PC-9 (cell line): ENCODE results near the gene PRRG3. TPM values are rescaled to one million over a fixed set of nuclear protein-coding genes. Genes with fewer than 3 reads are reported as not detected.

Source experiments
- BruUV-seq: library from RNA; stranded (reverse); fragments of 400-500 nt; replicated peaks from 2 replicates; lab custom pipeline; 2021; lab: Mats Ljungman, UMichigan
- CTCF ChIA-PET: fragments of 300-600 bp; sonication (Branson Sonifier 250); formaldehyde crosslinking; loops from one replicate; lab custom pipeline; 2022; ENCODE audit warnings: antibody characterized with exemption; lab: Charles Lee
- POLR2A ChIA-PET: fragments of 300-600 bp; sonication (Branson Sonifier 250); formaldehyde crosslinking; loops from one replicate; lab custom pipeline; 2022; ENCODE audit warnings: antibody characterized with exemption; ENCODE audit not compliant: unreplicated experiment; lab: Charles Lee
- DNase-seq, 2 experiments: peaks; one replicate each; pipeline versions ENCODE4 v3.0.0 to v3.0.0-alpha.2; 2015 to 2022; ENCODE audit warnings: mixed read lengths in 1 of 2
- H2AFZ ChIP-seq: fragments of 200-600 bp; sonication (generic); 2 replicates; pipeline ENCODE4 v1.8.1; 2017; ENCODE audit warnings: antibody characterized with exemption
- H3F3A ChIP-seq: fragments of 200-600 bp; sonication (generic); 2 replicates; pipeline ENCODE4 v1.8.1; 2017; ENCODE audit warnings: antibody characterized with exemption, mild to moderate bottlenecking, low read depth; ENCODE audit not compliant: insufficient read depth
- H3K27ac ChIP-seq: fragments of 200-600 bp; sonication (generic); 2 replicates; pipeline ENCODE4 v1.6.1; 2016; ENCODE audit warnings: mixed run types
- H3K27me3 ChIP-seq: fragments of 200-600 bp; sonication (generic); 2 replicates; pipeline ENCODE4 v1.6.1; 2016; ENCODE audit warnings: low read depth, mixed run types; ENCODE audit not compliant: insufficient read depth
- H3K36me3 ChIP-seq: fragments of 200-600 bp; sonication (generic); 2 replicates; pipeline ENCODE4 v1.6.1; 2016; ENCODE audit warnings: low read depth, mixed run types
- H3K4me1 ChIP-seq: fragments of 200-600 bp; sonication (generic); replicated peaks from 2 replicates; pipeline ENCODE4 v1.6.1; 2016; ENCODE audit warnings: mixed run types; ENCODE audit not compliant: insufficient read depth
- H3K4me2 ChIP-seq: fragments of 200-600 bp; sonication (generic); 2 replicates; pipeline ENCODE4 v1.6.1; 2017; ENCODE audit warnings: mixed run types
- H3K4me3 ChIP-seq: fragments of 200-600 bp; sonication (generic); 2 replicates; pipeline ENCODE4 v1.6.1; 2016; ENCODE audit warnings: mixed run types
- H3K79me2 ChIP-seq: fragments of 200-600 bp; sonication (generic); 2 replicates; pipeline ENCODE4 v1.6.1; 2017; ENCODE audit warnings: low read depth, mixed run types
- H3K9me2 ChIP-seq: fragments of 200-600 bp; sonication (generic); 2 replicates; pipeline ENCODE4 v1.8.1; 2017; ENCODE audit warnings: mild to moderate bottlenecking; ENCODE audit not compliant: insufficient read depth
- H3K9me3 ChIP-seq: fragments of 200-600 bp; sonication (generic); 2 replicates; pipeline ENCODE4 v1.8.1; 2016; ENCODE audit warnings: low read depth; ENCODE audit not compliant: insufficient read depth
- H4K20me1 ChIP-seq: fragments of 200-600 bp; sonication (generic); 2 replicates; pipeline ENCODE4 v1.8.1; 2017; ENCODE audit not compliant: insufficient read depth
- EZH2 ChIP-seq: fragments of 200-600 bp; sonication (generic); IDR thresholded peaks from 2 replicates; pipeline ENCODE4 v1.8.0; 2017; ENCODE audit warnings: antibody characterized with exemption, low read depth
- intact Hi-C: fragments of 100-400 bp; cut with micrococcal nuclease; formaldehyde crosslinking; loops from one replicate; pipeline ENCODE4 v1.10.0; 2022; ENCODE audit not compliant: unreplicated experiment
- total RNA-seq: library from RNA; stranded (reverse); gene quantifications from 2 replicates; pipeline ENCODE4 v1.2.3, GENCODE V29; 2021
- TF ChIP-seq, protein P1 (sequence below): fragments of 200-600 bp; sonication (generic); conservative IDR thresholded peaks from 2 replicates; pipeline ENCODE4 v1.6.1; 2017; ENCODE audit warnings: mixed run types, antibody characterized with exemption, mild to moderate bottlenecking, moderate library complexity

The PRRG3 gene
- total RNA-seq, 1 experiment from 2014 or later: not detected

DNA sequence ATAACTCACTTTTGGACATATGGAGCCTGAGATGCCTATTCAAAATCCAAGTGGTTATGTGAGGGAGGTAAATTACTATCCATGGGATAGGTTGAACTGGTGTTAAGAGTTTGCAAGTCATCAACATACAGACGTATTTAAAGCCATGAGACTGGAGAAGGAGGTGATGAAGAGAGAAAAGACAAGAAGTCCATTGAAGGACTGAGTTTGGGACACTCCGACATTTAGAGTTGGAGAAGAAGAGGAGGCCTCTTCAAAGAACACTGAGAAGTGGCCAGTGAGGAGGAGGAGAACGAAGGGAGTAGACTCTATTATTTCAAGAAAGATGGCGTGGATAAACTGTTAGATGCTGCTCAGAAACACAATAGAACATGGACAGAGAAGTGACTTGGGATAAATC lies 39.2 kb downstream of the PRRG3 start, which contains the start of gene CNGA2:
Gene CNGA2 (plus strand): TSS at position 301 of the 400 bp plus-strand sequence. CDS start 3,738 bp downstream, outside the sequence.
- H3K9me2 ChIP-seq: no peaks in the 10 kb centered on the region
- ChIA-PET POLR2A (no interaction called here), CTCF (no interaction called here)
- H3K4me1 ChIP-seq: no peaks in the 10 kb centered on the region
- intact Hi-C loops: no loop called here
- no peak within 1 kb of the TSS for H3K27ac ChIP-seq
- H4K20me1 ChIP-seq: no peaks in the 10 kb centered on the region
- DNase-seq: no peak
- H3F3A ChIP-seq: no peaks in the 10 kb centered on the region
- no peaks in the 10 kb centered on the region for H3K36me3 ChIP-seq
- no peak within 1 kb of the TSS for H3K4me2 ChIP-seq
- peaks cover 76% of the 10 kb centered on the region for H3K27me3 ChIP-seq
- no peak for TF ChIP-seq EZH2
- TF ChIP-seq, protein P1, sequence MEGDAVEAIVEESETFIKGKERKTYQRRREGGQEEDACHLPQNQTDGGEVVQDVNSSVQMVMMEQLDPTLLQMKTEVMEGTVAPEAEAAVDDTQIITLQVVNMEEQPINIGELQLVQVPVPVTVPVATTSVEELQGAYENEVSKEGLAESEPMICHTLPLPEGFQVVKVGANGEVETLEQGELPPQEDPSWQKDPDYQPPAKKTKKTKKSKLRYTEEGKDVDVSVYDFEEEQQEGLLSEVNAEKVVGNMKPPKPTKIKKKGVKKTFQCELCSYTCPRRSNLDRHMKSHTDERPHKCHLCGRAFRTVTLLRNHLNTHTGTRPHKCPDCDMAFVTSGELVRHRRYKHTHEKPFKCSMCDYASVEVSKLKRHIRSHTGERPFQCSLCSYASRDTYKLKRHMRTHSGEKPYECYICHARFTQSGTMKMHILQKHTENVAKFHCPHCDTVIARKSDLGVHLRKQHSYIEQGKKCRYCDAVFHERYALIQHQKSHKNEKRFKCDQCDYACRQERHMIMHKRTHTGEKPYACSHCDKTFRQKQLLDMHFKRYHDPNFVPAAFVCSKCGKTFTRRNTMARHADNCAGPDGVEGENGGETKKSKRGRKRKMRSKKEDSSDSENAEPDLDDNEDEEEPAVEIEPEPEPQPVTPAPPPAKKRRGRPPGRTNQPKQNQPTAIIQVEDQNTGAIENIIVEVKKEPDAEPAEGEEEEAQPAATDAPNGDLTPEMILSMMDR: no peak
- no peaks in the 10 kb centered on the region for H3K9me3 ChIP-seq
- no peak within 1 kb of the TSS for H2AFZ ChIP-seq
- no peaks in the 10 kb centered on the region for H3K79me2 ChIP-seq
- no TSS peak for BruUV-seq
- no peak within 1 kb of the TSS for H3K4me3 ChIP-seq

DNA sequence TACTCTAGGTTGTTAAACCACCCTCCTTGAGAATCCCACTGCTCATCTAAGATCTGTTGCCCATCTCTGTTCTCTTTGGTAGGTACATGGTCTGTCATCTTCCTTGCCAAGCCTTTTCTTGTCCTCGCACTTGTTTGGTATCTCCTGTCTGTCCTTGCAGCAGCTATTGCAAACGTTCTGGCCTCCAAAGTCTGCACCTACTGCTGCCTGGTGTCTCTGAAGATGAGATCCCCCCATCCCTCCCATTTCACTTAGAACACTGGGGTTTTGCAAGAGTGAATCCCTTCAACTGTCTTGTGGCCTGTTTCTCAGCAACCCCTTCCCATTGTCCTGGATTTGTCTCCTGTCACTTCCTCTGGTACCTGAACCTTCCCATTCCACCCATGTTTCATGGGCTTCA lies 40.0 kb downstream of the PRRG3 start:
- no peak overlapping the region for H2AFZ ChIP-seq
- H3K9me2 ChIP-seq: no peaks in the 10 kb centered on the region
- H3K36me3 ChIP-seq: no peaks in the 10 kb centered on the region
- no peaks in the 10 kb centered on the region for H3K79me2 ChIP-seq
- H3K4me3 ChIP-seq: no peak overlapping the region
- ChIA-PET CTCF (no interaction called here), POLR2A (no interaction called here)
- H3K27me3 ChIP-seq: peaks cover 74% of the 10 kb centered on the region
- no peaks in the 10 kb centered on the region for H3K9me3 ChIP-seq
- no peaks in the 10 kb centered on the region for H4K20me1 ChIP-seq
- no peak for DNase-seq
- H3K4me2 ChIP-seq: no peak overlapping the region
- no TSS peak for BruUV-seq
- intact Hi-C loops: no loop called here
- H3F3A ChIP-seq: no peaks in the 10 kb centered on the region
- no peaks in the 10 kb centered on the region for H3K4me1 ChIP-seq
- TF ChIP-seq, protein P1: no peak
- H3K27ac ChIP-seq: no peak overlapping the region

DNA sequence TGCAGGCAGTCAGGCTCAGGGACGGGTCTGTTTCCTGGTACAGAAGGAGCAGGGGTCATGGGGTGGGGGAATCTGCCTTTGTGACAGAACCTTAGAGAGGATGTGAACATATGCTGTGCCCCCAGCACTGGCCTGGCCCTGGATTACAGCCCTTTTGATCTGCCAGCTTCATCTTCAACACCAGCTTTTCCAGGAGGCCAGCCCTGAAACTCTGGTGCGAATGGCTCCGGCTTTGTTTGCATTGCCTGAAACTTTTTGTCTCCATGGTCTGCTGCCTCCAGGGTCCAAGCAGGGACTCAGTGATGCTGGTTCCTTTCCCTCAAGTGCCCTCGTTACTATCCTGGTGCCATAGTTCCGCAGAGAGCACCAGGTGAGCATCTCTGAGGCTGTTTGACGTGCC lies 41.4 kb downstream of the PRRG3 start:
- H3K79me2 ChIP-seq: no peaks in the 10 kb centered on the region
- POLR2A ChIA-PET: no interaction called here
- TF ChIP-seq, protein P1: no peak
- TF ChIP-seq EZH2: no peak
- H4K20me1 ChIP-seq: no peaks in the 10 kb centered on the region
- DNase-seq: no peak
- no peak overlapping the region for H3K4me3 ChIP-seq
- no peaks in the 10 kb centered on the region for H3F3A ChIP-seq
- H3K27ac ChIP-seq: no peak overlapping the region
- intact Hi-C loops: no loop called here
- no peaks in the 10 kb centered on the region for H3K9me3 ChIP-seq
- no TSS peak for BruUV-seq
- no peaks in the 10 kb centered on the region for H3K9me2 ChIP-seq
- CTCF ChIA-PET: no interaction called here
- no peak overlapping the region for H3K4me2 ChIP-seq
- H3K4me1 ChIP-seq: no peaks in the 10 kb centered on the region
- H2AFZ ChIP-seq: no peak overlapping the region
- no peaks in the 10 kb centered on the region for H3K36me3 ChIP-seq
- H3K27me3 ChIP-seq: peaks cover 87% of the 10 kb centered on the region
